OCI-LY1 (cell line): ENCODE results near the gene RIPOR2.

Source experiments
- CTCF ChIP-seq: fragments of 200-600 bp; sonication (generic), shearing (Covaris generic); IDR thresholded peaks from 2 replicates; pipeline ENCODE4 v1.5.1; 2017; ENCODE audit warnings: mild to moderate bottlenecking, antibody characterized with exemption, low read length, moderate library complexity, mixed read lengths
- EZH2 ChIP-seq: fragments of 200-600 bp; sonication (generic), shearing (Covaris generic); IDR thresholded peaks from 2 replicates; pipeline ENCODE4 v1.8.0; 2017; ENCODE audit warnings: borderline replicate concordance, mixed run types, mild to moderate bottlenecking, antibody characterized with exemption, low read length, moderate library complexity, mixed read lengths

- TF ChIP-seq CTCF, result no peak
- TF ChIP-seq EZH2, result no peak
These were observed 49.6 kb upstream of the RIPOR2 start for GRCh38 chr6:24985323-24985722.
